ENCODE data around the gene RAB11B.

RAB11B gene

DNA sequence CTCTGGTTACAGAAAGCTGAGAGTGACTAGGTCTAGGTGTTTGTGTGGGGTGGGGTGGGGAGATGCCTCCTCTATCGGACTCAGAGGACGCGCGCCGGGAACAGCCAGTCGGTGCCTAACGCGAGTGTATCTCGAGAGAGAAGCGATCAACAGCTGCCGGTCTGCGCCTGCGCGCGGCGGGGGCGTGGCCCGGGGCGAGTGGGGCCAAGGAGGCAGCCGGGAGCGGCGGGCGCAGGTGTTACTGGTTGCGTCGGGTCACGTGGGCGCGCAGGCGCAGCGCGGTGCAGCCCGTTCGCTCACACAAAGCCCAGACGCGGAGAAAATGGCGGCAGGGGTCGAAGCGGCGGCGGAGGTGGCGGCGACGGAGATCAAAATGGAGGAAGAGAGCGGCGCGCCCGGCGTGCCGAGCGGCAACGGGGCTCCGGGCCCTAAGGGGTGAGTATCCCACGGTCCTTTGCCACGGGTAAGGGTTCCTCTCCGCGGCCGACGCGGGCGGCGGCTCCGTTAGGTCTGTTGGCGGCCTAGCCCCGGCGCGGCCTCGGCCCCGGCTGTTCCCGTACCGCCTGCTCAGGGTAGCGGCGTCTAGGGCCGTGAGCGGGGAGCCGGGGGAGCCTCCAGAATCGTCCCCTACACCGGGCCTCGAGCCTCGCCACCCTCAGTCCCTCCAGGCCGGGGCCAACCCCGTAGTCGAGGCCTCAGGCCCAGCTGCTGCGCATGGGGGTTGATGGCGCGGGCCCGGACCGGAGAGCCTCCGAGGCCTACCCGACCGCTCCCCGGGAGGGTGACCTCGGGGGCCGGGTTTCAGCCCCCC is 54.7 kb downstream of the RAB11B start, which contains the start of gene HNRNPM:
Gene HNRNPM, plus strand, starts transcription at position 299 of the 811 bp plus-strand sequence. Its CDS starts 24 bp downstream, at position 323.
- peak within 1 kb of the TSS; percentile 99 for H3K27ac ChIP-seq
- TF ChIP-seq, protein P1, sequence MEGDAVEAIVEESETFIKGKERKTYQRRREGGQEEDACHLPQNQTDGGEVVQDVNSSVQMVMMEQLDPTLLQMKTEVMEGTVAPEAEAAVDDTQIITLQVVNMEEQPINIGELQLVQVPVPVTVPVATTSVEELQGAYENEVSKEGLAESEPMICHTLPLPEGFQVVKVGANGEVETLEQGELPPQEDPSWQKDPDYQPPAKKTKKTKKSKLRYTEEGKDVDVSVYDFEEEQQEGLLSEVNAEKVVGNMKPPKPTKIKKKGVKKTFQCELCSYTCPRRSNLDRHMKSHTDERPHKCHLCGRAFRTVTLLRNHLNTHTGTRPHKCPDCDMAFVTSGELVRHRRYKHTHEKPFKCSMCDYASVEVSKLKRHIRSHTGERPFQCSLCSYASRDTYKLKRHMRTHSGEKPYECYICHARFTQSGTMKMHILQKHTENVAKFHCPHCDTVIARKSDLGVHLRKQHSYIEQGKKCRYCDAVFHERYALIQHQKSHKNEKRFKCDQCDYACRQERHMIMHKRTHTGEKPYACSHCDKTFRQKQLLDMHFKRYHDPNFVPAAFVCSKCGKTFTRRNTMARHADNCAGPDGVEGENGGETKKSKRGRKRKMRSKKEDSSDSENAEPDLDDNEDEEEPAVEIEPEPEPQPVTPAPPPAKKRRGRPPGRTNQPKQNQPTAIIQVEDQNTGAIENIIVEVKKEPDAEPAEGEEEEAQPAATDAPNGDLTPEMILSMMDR (conservative IDR thresholded peaks at IDR 0.05): no peak
- TF ChIP-seq ZFX (IDR thresholded peaks at IDR 0.05): peak; percentile 99

DNA sequence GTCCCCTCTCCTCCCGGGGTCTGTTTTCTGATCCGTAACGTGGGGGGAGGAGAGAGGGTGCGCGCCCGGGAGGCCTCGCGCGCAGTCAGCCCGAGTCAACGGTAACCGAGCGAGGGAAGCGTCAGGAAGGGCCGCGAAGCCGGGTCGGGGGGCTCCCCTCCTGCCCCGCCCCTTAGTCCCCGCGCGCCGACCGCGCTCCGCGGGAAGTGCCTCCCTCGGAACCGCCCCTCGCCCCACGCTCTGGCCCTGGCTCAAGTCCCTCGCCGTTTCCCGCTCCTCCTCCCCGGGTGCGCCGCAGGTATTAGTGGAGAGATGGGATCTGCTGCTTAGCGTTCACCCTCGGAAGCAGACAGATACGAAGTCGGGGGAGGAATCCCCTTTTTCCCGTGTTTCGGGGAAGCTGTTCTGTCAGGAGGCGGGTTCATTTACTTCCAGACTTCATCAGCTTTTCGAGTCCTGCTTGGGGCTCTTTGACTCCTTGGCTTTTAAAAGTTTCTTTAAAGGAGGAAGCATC is 55.4 kb downstream of the RAB11B start:
- no peak for TF ChIP-seq ZFX (IDR thresholded peaks at IDR 0.05)
- TF ChIP-seq, protein P1 (conservative IDR thresholded peaks at IDR 0.05): no peak
- peak overlapping the region; percentile 99 for H3K27ac ChIP-seq

DNA sequence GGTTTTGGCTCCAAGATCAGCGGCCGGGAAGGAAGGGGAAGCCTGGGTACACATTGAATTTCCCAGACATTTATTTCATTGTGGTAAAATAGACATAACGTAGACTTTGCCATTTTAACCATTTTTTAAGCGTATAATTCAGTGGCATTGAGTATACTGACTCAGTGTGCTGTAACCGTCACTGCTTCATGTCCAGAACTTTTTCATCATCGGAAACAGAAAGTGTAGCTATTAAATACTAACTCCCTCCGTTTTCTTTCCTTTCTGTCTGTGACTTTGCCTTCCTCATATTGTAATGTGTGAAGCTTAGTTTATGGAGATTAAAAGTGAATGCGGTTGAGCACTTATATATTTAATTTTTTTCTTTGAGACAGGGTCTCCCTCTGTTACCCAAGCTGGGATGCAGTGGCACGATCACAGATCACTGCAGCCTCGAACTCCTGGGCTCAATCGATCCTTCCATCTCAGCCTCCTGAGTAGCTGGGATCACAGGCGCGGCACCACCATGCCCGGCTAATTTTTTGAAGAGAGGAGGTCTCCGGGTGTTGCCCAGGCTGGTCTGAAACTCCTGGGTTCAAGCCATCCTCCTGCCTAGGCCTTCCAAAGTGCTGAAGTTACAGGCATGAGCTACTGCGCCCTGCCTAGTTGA is 56.0 kb downstream of the RAB11B start:
- H3K27ac ChIP-seq: peak overlapping the region; percentile 99
- TF ChIP-seq ZFX (IDR thresholded peaks at IDR 0.05): no peak

DNA sequence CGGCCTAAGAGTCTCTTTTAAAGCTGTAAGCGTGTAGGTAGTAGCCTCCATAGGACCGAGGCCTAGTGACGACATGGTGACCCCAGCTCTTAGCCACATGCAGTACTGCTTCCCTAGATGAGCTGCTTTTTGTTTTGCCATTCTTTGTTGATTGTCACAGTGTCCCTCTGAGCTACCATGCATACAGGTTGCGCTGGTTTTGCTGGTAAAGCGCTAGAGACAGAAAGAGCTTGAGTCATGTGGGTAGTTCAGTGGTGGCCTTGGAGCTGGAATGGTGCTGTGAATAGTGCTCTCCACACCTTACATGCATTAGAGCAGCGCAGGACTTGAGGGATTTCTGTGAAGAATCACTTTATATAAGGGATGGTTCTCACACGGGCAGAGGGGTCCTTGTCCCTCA is 59.7 kb downstream of the RAB11B start:
- peak overlapping the region; percentile 3; the same call in 1 of the 2 replicates for H3K27ac ChIP-seq
- TF ChIP-seq, protein P1 (conservative IDR thresholded peaks at IDR 0.05): no peak
- no peak for TF ChIP-seq ZFX (IDR thresholded peaks at IDR 0.05)

DNA sequence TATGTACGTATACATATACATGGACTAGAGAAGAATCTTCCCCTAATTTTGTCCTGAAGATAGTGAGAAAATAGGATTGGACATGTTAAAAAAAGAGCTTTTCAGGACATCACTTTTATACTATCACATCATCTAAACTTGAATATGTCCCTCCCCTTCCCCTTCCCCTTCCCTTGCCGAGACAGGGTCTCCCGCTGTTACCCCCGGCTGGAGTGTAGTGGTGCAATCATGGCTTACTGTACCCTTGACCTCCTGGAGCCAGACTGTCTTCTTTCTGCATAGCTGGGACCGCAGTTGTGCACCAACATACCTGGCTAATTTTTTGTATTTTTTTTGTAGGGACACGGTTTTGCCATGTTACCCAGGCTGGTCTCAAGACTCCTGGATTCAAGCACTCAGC is 61.2 kb downstream of the RAB11B start:
- no peak overlapping the region for H3K27ac ChIP-seq
- TF ChIP-seq, protein P1 (conservative IDR thresholded peaks at IDR 0.05): no peak
- TF ChIP-seq ZFX (IDR thresholded peaks at IDR 0.05): no peak

DNA sequence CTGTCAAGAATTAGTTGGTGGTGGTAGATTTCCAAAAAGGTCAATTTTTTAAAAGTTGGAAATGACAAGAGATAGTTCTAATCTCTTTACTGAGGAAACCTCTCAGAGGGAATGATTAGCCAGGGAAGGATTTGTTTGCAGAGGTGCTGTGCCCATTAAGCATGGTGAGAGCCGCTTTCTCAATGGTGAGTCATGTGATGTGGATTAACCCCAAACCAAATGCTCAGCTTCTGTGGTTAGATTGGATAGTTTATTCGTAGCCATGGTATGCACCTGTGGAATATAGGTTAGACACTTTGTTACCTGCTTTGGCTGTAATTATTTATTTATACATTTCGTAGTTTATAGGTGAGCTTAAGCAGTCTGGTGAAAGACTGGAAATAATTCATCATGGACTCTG is 61.7 kb downstream of the RAB11B start:
- TF ChIP-seq, protein P1 (conservative IDR thresholded peaks at IDR 0.05): no peak
- TF ChIP-seq ZFX (IDR thresholded peaks at IDR 0.05): no peak
- no peak overlapping the region for H3K27ac ChIP-seq

DNA sequence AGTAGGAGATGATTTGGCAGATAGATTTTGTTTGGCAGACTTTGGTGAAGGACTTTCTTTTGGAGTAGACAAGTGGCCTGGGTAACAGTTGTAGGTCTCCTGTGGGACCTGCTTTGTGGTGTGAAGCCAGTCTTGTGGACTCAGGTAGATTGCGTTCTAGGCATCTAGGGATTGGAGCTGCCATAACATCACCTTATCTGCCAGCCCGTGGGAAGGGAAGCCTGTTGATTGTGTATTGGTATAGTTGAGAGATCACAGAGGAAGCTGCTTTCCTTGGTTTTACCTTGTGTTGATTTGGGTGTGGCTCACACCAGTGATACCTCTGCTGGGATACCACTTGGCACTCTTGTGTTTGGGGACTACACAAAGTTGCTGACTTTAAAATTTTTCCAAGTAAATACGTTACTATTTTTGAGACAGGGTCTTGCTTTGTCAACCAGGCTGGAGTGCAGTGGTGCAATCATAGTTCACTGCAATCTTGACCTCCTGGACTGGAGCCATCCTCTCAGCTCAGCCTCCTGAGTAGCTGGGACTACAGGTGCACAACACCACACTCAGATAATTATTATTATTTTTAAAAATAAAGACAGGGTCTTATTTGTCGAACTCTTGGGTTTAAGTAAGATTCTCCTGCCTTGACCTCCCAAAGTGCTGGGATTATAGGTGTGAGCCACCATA is 62.4 kb downstream of the RAB11B start:
- H3K27ac ChIP-seq: no peak overlapping the region
- TF ChIP-seq ZFX (IDR thresholded peaks at IDR 0.05): no peak
- TF ChIP-seq, protein P1 (conservative IDR thresholded peaks at IDR 0.05): no peak
